Naive thymus-derived CD8-positive, alpha-beta T cell (primary cell): ENCODE results near the gene NRARP. TPM values are rescaled to one million over a fixed set of nuclear protein-coding genes. Genes with fewer than 3 reads are reported as not detected.
A peak's percentile ranks its signal among the peaks of the same experiment; 100 is the strongest.
"Not testable (repeated sequence)": the region's sequence is repeated elsewhere in the genome, so short reads cannot be mapped to it uniquely, and the experiment has no call there.

Experiments used
- ATAC-seq, 2 donors: fragments of 150-1000 bp; cut with Tn5 transposase in 1 of 2; sonication (Bioruptor Pico), chemical (Tn5 transposase) in 1 of 2; 1 replicate in 1 of 2; 2 replicates in 1 of 2; pipeline ENCODE4 v1.10.0; 2021; ENCODE audit warnings: mild to moderate bottlenecking in 2 of 2, moderate library complexity in 2 of 2
- POLR2A ChIA-PET: fragments of 350-600 bp; sonication (Branson Sonifier 250); formaldehyde crosslinking; loops from one replicate; lab custom pipeline; 2021; ENCODE audit warnings: antibody characterized with exemption; lab: Charles Lee
- DNase-seq, 10 donors: peaks; one replicate each; pipeline versions ENCODE4 v3.0.0 to v3.0.0-alpha.2; 2020 to 2022
- H3K27ac Mint-ChIP-seq, 10 donors: one replicate each; pipeline ENCODE4 v1.8.0; 2020 to 2022; ENCODE audit warnings: mild to moderate bottlenecking in 10 of 10, mixed read lengths in 10 of 10, moderate library complexity in 4 of 10, inconsistent platforms in 1 of 10
- H3K27me3 Mint-ChIP-seq, 5 donors: one replicate each; pipeline ENCODE4 v1.8.0; 2021 to 2022; ENCODE audit warnings: mixed read lengths in 5 of 5
- H3K36me3 Mint-ChIP-seq, 3 donors: one replicate each; pipeline ENCODE4 v1.8.0; 2020 to 2022; ENCODE audit warnings: mixed read lengths in 3 of 3, mild to moderate bottlenecking in 2 of 3, inconsistent platforms in 1 of 3
- H3K4me1 Mint-ChIP-seq, 4 donors: one replicate each; pipeline ENCODE4 v1.8.0; 2021 to 2022; ENCODE audit warnings: mixed read lengths in 4 of 4
- H3K4me3 Mint-ChIP-seq, 10 donors: one replicate each; pipeline ENCODE4 v1.8.0; 2020 to 2022; ENCODE audit warnings: mild to moderate bottlenecking in 10 of 10, mixed read lengths in 10 of 10, moderate library complexity in 6 of 10, inconsistent platforms in 1 of 10
- H3K9me3 Mint-ChIP-seq, 9 donors: one replicate each; pipeline ENCODE4 v1.8.0; 2020 to 2022; ENCODE audit warnings: mixed read lengths in 9 of 9, mild to moderate bottlenecking in 3 of 9, inconsistent platforms in 1 of 9, moderate library complexity in 1 of 9
- polyA plus RNA-seq, 3 donors: library from polyadenylated mRNA; unstranded; fragments of 300-500 nt; fragmentation: Illumina TruSeq; gene quantifications; one replicate each; pipeline ENCODE4 v1.2.3, GENCODE V29; 2021
- total RNA-seq, 8 experiments: library from RNA in 2 of 8; stranded (reverse) in 2 of 8; gene quantifications; one replicate each; pipeline ENCODE4 v1.2.3 and lab custom pipeline; 2021 to 2026

Gene NRARP, protein sequence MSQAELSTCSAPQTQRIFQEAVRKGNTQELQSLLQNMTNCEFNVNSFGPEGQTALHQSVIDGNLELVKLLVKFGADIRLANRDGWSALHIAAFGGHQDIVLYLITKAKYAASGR
- total RNA-seq (1 to 10 TPM; 2.4 to 2.5 TPM), polyA plus RNA-seq (not detected), total RNA-seq (lab: John Stamatoyannopoulos, UW) (0.81 to 7.1 (median 2.5) reads per million in 6 experiments)

DNA sequence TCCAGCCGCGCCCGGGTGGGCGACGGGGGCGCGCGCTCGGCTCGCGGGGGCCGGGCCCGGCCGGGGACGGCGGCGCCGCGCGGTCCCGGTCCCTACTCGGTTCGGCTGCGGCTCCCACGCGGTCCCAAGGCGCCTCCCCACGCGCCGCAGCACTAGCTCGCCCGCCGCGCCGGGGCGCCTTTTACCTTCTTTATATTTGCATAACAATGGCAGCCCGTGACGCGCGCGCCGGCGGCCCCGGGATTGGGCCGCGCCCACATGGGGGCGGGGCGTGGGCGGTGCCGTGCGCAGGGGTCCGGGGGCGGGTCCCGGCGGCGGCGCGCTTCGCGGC, at the start of gene NRARP:
Gene NRARP, minus strand, starts transcription at position 154 of the 331 bp plus-strand sequence. CDS start 343 bp downstream, outside the sequence.
- peak; percentile 83 to 96 (median 91) for DNase-seq
- no peak within 1 kb of the TSS for H3K27ac Mint-ChIP-seq
- H3K4me1 Mint-ChIP-seq: peaks cover 2 to 27% (median 18%) of the 10 kb centered on the region in 4 donors
- peak; percentile 87 to 90 for ATAC-seq
- peaks cover under 1 to 24% (median 9%) of the 10 kb centered on the region in 5 donors for H3K27me3 Mint-ChIP-seq
- H3K9me3 Mint-ChIP-seq: no peaks in the 10 kb centered on the region
- peak within 1 kb of the TSS; percentile 59 to 86 (median 67) for H3K4me3 Mint-ChIP-seq
- POLR2A ChIA-PET: interaction anchor here (0.7 to 2.0 kb wide), 10 partner anchors 9 to 216 kb away, joined by 3 to 9 read pairs (median 3); partner anchors contain the start of genes EXD3, MAN1B1, NELFB and NOXA1
- no peaks in the 10 kb centered on the region for H3K36me3 Mint-ChIP-seq

DNA sequence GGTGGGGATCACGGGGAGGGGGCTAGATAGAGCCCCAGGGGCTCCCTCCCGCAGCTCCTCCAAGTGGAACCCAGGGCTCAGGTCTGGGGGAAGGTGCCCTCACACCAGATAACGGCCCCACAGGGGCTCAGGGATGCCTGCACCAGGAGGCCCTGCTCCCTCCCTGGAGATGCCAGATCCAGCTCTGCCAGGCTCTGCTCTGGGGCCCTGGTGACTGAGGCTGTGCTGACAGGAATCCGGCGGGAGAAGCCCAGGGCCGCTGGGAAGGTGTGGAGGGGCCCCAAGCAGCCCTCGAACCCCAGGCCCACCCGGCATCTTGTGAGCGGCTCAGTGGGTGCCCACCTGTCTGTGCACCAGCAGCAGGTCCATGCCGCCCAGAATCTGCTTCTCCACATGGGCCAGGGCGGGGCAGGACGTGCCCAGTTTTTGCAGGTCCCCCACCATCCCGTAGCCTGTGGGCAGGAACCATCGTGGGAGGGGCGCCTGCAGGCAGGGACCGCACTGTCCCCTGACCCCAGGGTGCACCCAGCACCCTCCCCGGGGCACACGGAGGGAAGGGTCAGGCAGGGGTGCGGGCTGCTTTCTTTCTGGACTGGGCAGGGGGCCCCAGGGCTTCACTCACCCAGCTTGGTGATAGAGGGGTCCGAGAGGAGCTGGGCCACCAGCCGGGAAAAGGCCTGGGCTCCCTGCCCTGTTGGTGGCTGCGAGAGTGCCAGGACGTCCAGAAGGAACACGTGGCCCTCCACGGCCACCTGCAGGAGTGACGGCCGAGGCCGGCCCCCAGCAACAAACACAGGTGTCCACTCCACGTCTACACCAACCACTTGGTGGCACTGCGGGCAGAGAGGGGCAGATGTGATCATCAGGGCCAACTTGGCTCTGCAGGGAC, 48.9 kb upstream of the NRARP start:
- DNase-seq (no peak), ATAC-seq (no peak)
- Mint-ChIP-seq H3K9me3 (peaks cover 0 to 3% (median 0%) of the 10 kb centered on the region in 9 donors), H3K4me3 (no peak overlapping the region), H3K4me1 (no peaks in the 10 kb centered on the region), H3K27ac (no peak overlapping the region), H3K27me3 (no peaks in the 10 kb centered on the region), H3K36me3 (peaks cover 0 to 11% (median 4%) of the 10 kb centered on the region in 3 donors)
- POLR2A ChIA-PET: interaction anchor here (0.6 kb wide), 1 partner anchor 20 kb away, joined by 7 read pairs; no protein-coding TSS in a partner anchor

DNA sequence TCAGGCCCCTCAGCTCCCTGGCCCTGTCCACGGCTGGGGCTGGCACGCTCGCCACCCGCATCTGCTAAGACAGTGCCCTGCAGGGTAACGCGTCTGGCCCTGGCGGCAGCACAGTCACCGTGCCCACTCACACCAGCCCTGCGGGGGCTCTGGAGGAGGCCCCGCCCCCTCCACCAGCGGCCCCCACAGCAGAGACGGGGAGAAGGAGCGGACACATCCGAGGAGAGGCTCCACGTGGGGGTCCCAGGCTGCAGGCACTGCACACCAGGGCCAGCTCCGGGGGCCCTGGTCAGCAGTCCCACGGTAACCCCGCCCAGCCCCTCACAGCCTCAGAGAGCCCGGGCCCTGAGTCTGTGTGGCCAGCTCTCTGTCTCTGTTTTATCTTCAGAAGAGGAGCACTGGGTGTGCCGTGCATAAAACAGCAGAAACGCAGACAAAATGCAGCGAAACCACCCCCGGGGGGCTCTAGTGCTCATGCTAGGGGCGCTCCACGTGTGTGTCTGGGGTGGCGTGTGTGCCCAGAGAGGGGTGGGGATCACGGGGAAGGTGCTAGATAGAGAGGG, 47.5 kb upstream of the NRARP start:
- no peak for DNase-seq
- no peaks in the 10 kb centered on the region for H3K4me1 Mint-ChIP-seq
- H3K4me3 Mint-ChIP-seq: no peak overlapping the region
- H3K36me3 Mint-ChIP-seq: peaks cover 0 to 11% (median 4%) of the 10 kb centered on the region in 3 donors
- H3K9me3 Mint-ChIP-seq: peaks cover 0 to 3% (median 0%) of the 10 kb centered on the region in 9 donors
- POLR2A ChIA-PET: no interaction called here
- no peaks in the 10 kb centered on the region for H3K27me3 Mint-ChIP-seq
- peak overlapping the region in 1 of 10 donors; percentile 33 for H3K27ac Mint-ChIP-seq
- no peak for ATAC-seq

DNA sequence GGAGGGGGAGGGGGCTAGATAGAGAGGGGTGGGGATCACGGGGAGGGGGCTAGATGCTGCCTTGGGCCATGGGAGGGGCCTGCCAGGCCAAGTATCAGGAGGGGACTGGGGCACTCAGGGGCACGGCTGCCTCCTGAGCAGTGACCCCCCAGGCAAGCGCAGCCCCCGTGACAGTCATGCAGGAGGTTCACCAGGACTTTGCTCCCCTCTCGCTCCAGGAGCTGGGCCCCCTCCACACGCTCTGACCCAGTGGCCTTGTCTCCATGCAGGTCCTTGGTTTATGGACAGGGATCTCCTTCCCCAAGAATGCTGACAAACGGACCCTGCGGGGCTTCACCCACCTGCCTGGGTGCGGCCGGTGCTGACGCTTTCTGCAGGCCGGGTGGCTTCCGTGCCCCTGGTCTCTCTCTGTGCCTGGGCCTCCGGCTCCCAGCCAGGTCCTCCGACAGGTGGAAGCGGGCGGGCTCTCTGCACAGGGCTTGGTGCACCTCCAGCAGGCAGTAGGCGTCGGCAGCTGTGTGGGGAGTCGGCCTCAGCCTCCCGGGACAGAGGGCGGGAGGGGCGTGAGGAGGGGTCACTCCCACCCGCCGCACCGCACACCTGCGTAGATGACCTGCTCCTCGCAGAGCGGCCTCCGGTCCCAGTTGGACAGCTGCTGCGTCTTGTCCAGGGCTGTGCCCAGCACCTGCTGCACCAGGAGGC, 46.8 kb upstream of the NRARP start:
- peaks cover 0 to 14% (median 4%) of the 10 kb centered on the region in 3 donors for H3K36me3 Mint-ChIP-seq
- peaks cover 0 to 3% (median 0%) of the 10 kb centered on the region in 9 donors for H3K9me3 Mint-ChIP-seq
- no peaks in the 10 kb centered on the region for H3K27me3 Mint-ChIP-seq
- H3K27ac Mint-ChIP-seq: no peak overlapping the region
- no peaks in the 10 kb centered on the region for H3K4me1 Mint-ChIP-seq
- POLR2A ChIA-PET: no interaction called here
- H3K4me3 Mint-ChIP-seq: no peak overlapping the region
- no peak for ATAC-seq
- no peak for DNase-seq

DNA sequence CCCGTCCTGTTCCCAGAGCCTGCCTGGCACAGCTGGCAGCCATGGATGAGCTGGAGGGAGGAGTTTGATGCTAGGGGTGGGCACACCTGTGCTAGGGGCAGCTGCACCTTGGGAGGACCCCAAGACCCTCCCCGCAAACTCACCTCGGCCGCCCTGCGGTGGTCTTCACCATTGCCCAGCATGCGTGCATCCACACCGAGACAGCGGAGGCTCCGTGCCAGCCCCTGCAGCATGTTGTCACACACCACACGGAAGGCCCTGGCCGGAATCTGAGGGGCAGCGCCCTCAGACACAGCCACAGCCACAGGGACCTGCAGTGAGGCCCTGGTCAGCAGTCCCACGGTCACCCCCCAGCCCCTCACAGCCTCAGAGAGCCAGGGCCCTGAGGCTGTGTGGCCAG, 45.9 kb upstream of the NRARP start:
- POLR2A ChIA-PET: no interaction called here
- no peak overlapping the region for H3K4me3 Mint-ChIP-seq
- H3K9me3 Mint-ChIP-seq: peaks cover 0 to 3% (median 0%) of the 10 kb centered on the region in 9 donors
- H3K36me3 Mint-ChIP-seq: peaks cover 0 to 14% (median 4%) of the 10 kb centered on the region in 3 donors
- no peaks in the 10 kb centered on the region for H3K4me1 Mint-ChIP-seq
- DNase-seq (no peak), ATAC-seq (no peak)
- no peak overlapping the region for H3K27ac Mint-ChIP-seq
- no peaks in the 10 kb centered on the region for H3K27me3 Mint-ChIP-seq

DNA sequence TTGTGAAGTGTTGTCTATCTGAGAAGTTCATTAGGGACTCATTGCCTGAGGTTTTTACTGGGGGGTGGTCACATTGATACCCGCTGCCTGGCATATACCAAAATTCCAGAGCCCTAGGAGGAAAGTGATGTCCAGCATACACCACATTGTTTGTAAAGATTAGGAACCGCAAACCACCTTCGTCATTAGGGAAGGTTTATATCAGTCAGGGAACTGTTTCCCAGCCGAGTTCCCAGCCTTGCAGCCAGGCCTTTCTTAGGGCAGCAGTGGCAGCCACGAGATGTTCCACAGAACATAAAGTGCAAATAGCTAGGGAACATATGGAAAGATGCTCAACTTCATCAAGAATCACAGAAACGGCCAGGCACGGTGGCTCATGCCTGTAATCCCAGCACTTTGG, 40.4 kb upstream of the NRARP start:
- peaks cover 0 to 14% (median 4%) of the 10 kb centered on the region in 3 donors for H3K36me3 Mint-ChIP-seq
- POLR2A ChIA-PET: no interaction called here
- ATAC-seq (no peak), DNase-seq (no peak)
- no peaks in the 10 kb centered on the region for H3K27me3 Mint-ChIP-seq
- H3K4me1 Mint-ChIP-seq: peaks cover 0 to 5% (median under 1%) of the 10 kb centered on the region in 4 donors
- peaks cover 0 to 7% (median 0%) of the 10 kb centered on the region in 9 donors for H3K9me3 Mint-ChIP-seq
- H3K27ac Mint-ChIP-seq: no peak overlapping the region
- no peak overlapping the region for H3K4me3 Mint-ChIP-seq

DNA sequence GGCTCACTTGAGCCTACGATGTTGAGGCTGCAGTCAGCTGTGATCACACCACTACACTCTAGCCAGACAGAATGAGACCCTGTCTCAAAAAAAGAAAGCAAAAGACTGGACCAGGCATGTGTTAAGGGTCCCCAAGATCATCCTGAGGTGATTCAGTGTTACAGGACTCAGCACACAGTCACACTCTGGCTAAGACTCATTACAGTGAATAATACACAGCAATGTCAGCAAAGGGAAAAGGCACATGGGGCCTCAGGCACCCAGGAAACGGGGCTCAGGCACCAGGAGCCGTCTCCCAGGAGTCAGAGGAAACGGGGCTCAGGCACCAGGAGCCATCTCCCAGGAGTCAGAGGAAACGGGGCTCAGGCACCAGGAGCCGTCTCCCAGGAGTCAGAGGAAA, 39.2 kb upstream of the NRARP start:
- DNase-seq (no peak), ATAC-seq (no peak)
- Mint-ChIP-seq H3K4me3 (no peak overlapping the region), H3K4me1 (peaks cover 0 to 5% (median under 1%) of the 10 kb centered on the region in 4 donors), H3K9me3 (peaks cover 0 to 12% (median 3%) of the 10 kb centered on the region in 9 donors), H3K27ac (no peak overlapping the region), H3K36me3 (peaks cover 4 to 7% (median 6%) of the 10 kb centered on the region in 3 donors), H3K27me3 (no peaks in the 10 kb centered on the region)
- POLR2A ChIA-PET: no interaction called here

DNA sequence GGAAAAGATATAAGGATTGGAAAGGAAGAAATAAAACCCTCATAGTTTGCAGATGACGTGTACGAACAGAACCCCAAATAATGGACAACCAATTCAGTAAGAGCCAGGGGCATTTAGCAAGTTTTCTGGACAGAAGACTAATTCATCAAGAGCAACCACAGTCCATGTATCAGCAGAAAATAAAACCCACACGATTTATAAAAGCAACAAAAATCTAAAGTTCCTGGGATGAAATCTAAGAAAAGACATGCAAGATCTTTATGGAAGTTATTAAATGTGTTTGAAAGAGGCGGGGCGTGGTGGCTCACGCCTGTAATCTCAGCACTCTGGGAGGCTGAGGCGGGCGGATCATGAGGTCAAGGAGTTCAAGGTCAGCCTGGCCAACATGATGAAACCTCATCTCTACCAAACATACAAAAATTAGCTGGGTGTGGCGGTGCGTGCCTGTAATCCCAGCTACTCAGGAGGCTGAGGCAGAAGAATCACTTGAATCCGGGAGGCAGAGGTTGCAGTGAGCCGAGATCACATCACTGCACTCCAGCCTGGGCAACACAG, 37.9 kb upstream of the NRARP start:
- Mint-ChIP-seq H3K9me3 (peaks cover 0 to 16% (median 3%) of the 10 kb centered on the region in 9 donors), H3K36me3 (peaks cover 6 to 11% (median 11%) of the 10 kb centered on the region in 3 donors)
- not testable (repeated sequence) for DNase-seq, H3K4me3 Mint-ChIP-seq, H3K27me3 Mint-ChIP-seq, H3K27ac Mint-ChIP-seq, H3K4me1 Mint-ChIP-seq, ATAC-seq
- POLR2A ChIA-PET: interaction anchor here (0.7 kb wide), 1 partner anchor 152 kb away, joined by 5 read pairs; no protein-coding TSS in a partner anchor

DNA sequence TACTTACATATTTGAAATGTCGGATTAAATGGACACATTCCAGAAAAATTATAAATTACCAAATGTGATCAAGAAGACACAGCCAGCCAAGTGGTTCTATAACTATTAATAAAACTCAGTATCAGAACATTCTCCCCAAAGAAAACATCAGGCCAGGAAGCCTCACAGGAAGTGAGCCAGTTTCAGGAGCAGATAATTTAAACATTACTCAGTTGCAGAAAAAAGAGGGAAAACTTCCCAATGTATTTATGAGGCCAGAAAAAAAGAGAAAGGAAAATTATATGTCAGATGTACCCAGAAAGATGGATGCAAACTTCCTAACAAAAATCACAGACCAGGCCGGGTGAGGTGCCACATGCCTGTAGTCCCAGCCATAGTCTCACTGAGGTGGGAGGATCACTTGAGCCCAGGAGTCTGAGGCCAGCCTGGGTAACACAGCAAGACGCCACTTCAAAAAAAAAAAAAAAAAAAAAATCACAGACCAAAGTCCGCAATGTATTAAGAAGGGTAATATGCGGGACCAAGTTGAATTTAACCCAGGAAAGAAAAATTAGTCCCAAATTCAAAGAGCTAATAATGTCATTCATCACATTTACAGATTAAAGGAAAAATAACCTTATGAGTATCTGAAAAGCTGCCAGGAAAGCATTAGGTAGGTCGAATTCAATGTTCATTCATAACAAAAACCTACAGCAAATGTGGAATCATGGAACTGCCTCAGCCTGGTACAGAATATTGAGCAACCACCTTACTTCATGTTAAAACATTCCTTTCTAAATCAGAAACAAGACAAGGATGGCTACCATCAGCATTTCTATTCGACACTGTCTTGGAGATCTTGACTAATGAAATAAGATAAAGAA, 37.2 kb upstream of the NRARP start:
- Mint-ChIP-seq H3K27me3 (no peaks in the 10 kb centered on the region), H3K4me1 (peaks cover 0 to 5% (median 2%) of the 10 kb centered on the region in 4 donors), H3K27ac (peak overlapping the region in 1 of 10 donors; percentile 63), H3K9me3 (peaks cover 0 to 16% (median 3%) of the 10 kb centered on the region in 9 donors), H3K36me3 (peaks cover 5 to 12% (median 11%) of the 10 kb centered on the region in 3 donors), H3K4me3 (no peak overlapping the region)
- DNase-seq (no peak), ATAC-seq (no peak)
- POLR2A ChIA-PET: interaction anchor here (0.7 kb wide), 1 partner anchor 151 kb away, joined by 5 read pairs; no protein-coding TSS in a partner anchor

DNA sequence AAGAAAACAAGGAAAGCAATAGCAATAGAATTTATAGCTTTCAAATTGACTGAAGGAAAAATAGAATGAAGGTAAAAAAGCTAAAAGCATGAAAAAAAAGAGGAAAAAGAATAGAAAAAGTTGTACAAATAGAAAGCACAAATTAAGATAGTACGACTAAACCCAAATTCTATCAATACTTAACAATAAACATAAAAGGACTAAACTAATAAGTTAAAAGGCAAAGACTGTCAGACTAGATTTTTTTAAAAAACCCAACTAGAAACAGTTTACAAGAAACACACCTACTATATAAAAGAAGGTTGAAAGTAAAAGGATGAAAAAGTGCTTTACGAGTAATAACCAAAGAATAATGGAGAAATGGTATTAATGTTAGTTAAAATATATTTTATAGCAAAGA, 34.7 kb upstream of the NRARP start:
- Mint-ChIP-seq H3K4me1 (peaks cover 0 to 5% (median 2%) of the 10 kb centered on the region in 4 donors), H3K27me3 (no peaks in the 10 kb centered on the region), H3K9me3 (peaks cover 0 to 16% (median 3%) of the 10 kb centered on the region in 9 donors), H3K4me3 (no peak overlapping the region), H3K36me3 (peaks cover 6 to 12% (median 11%) of the 10 kb centered on the region in 3 donors), H3K27ac (no peak overlapping the region)
- DNase-seq (no peak), ATAC-seq (no peak)
- POLR2A ChIA-PET: interaction anchor here (0.7 kb wide), 1 partner anchor 215 kb away, joined by 4 read pairs; no protein-coding TSS in a partner anchor

DNA sequence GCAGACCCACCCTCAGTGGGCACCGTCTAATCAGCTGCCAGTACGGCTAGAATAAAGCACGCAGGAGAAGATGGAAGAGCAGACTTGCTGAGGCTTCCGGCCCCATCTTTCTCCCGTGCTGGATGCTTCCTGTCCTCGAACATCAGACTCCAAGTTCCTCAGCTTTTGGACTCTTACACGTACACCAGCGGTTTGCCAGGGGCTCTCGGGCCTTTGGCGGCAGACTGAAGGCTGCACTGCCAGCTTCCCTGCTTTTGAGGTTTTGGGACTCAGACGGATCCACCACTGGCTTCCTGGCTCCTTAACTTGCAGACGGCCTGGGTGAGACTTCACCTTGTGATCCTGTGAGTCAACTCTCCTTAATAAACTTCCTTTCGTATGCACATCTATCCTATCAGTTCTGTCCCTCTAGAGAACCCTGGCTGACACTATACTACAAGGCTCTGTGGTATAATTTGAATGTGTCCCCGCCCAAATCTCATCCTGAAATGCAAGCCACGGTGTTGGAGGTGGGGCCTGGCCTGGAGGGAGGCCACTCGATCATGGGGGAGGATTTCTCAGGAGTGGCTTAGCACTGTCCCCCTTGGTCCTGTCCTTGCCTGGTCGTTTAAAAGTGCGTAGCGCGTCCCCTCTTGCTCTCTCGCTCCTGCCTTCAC, 31.1 kb upstream of the NRARP start:
- ATAC-seq (no peak), DNase-seq (no peak)
- Mint-ChIP-seq H3K9me3 (peaks cover 0 to 16% (median 3%) of the 10 kb centered on the region in 9 donors), H3K27ac (peak overlapping the region in 1 of 10 donors; percentile 40), H3K36me3 (peaks cover 6 to 12% (median 11%) of the 10 kb centered on the region in 3 donors), H3K27me3 (no peaks in the 10 kb centered on the region), H3K4me1 (peaks cover 0 to 3% (median 1%) of the 10 kb centered on the region in 4 donors), H3K4me3 (no peak overlapping the region)
- POLR2A ChIA-PET: no interaction called here
